HG03432 (cell line): ENCODE measurements around the gene MLXIP.
"Not testable (repeated sequence)": the region's sequence is repeated elsewhere in the genome, so short reads cannot be mapped to it uniquely, and the experiment has no call there.

Experiments used
- ATAC-seq: cut with Tn5 transposase; IDR thresholded peaks from one replicate; pipeline ENCODE4 v1.9.1; 2021; ENCODE audit warnings: mild to moderate bottlenecking, moderate library complexity; ENCODE audit not compliant: unreplicated experiment

Gene MLXIP

DNA sequence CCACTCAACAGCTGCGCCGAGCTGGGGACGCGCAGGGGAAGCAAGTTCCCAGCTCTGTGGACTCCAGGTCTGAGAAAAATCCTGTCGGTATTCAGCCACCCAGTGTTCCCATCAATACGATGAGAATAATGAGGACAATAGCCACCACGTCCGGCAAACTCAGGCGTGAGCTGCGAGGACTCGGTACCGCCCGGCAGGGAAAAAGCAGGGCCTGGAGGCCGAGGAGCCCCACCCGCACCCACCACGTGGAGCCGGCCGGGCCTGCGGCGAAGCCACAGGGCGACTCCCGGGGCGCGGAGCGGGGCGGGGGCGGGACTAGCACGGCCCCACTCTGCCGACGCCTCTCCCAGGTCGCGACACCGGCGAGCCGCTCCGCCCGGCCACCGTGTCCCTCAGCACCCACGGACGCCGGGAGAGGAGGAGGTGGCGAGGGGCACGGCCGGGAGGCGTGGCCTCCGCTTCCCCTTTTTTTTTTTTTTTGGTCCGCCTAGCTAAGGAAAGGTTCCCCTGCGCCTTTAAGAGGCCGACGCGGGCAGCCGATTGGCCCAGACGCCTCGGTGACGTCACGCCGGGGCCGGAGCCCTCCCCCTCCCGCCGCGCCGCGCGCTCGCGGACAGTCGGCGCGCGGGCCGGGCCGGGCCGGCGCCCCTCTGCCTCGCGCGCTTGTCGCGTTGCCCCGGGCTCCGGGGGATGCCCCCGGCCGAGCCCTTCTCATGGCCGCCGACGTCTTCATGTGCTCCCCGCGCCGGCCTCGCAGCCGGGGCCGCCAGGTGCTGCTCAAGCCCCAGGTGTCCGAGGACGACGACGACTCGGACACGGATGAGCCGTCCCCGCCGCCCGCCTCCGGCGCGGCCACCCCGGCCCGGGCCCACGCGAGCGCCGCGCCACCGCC lies at the start of gene MLXIP:
MLXIP (plus strand) TSS at position 616 of the 892 bp plus-strand sequence; CDS start at position 714, 98 bp downstream.
- ATAC-seq, result peak; percentile 78

DNA sequence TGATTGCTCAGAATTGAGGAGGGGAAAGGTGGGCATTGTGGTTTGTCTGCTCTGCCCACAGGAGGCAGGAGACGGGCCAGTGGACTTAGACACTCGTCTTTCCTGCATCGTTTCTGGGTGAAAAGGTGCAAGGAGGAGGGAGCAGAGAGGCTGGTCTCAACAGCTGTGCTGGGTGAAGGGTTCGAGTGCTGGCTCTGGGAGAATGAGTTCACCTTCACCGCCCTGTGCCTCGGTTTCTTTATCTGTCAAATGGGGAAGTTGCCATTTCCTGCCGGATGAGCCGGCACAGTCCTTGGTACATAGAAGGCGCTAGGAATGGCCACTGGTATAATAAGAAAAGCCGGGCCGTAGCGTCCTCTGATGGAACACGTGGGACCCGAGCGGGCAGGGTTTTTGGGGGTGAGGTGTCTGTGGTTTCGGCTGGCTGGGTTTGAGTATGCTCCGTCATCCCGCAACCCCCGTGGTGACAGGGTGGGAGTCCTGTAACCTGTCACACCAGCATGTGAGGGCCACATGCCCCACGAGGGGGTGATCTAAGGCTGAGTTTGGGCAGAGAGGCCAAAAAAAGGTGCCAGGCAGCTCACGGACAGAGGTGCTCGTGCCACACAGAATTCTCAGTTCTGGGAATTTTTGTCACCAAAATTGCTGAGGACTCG lies 49.5 kb upstream of the MLXIP start:
- peak; percentile 54 for ATAC-seq

- no peak for ATAC-seq
Measured at GRCh38 chr12:122029620-122030423, 48.7 kb upstream of the MLXIP start.

DNA sequence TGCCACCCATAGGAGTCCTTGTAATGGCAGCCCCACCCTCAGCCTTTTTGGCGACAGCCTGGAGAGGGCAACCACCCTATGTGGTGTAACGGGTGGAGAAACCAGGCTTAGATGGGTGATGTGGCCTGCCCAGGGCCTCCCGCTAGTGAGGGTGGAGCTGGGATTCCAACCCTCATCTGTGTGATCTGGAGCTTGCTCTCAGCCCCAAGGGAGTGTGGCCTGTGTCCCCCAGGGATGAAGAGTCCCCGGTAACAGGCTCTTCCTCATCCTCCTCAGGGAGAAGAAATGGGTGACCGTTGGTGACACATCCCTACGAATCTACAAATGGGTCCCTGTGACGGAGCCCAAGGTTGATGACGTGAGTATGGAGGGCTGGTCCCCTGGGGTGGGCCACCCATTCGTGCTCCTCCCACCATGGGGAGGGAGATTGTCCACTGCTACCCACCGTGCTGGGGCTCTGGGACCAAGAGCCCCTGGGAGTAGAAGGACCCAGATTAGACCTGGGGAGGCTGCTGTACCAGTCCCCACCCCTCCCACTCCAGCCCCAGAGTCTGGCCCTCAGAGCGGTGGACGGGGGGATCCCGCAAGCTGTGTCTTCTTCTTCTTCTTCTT lies 48.0 kb upstream of the MLXIP start:
- no peak for ATAC-seq

DNA sequence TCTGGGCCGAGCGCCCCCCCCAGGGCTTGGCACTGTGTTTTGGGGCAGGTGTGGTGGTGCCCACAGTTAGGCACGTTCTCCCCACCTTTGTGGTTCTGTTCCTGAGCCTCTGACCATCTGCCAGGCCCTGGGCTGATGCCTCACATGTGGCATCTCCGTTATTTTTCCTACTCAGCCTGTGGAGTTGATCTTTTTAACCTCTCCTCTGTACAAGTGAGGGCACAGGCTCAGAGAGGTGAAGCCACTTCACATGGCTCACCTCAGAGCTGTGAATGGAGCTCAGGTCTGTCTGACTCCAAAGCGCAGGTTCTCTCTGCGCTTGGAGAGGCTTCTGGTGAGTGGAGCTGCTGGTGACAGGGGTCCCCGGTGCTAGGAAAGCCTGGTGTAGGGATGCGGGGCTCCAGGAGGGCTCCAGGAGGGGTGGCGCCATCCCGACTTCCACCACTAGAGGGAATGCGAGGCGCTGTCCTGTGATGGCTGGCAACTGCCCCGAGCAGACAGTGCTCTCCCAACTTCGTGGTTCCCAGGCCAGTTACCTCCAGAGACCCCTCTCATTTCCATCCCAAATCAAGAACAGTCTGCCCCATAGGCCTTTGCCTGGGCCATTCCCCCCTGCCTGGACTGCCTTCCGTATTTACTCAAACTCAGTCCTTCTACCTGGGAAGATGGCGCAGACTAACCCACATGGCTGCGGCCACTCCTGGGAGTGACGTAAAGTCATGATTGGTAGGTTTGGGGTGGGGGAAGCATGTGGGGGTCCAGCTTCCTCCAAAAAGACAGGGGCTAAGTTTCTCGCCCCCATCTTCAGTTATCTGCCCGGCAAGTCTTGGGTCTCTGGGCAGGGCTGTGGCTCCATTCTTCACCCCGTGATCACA lies 47.0 kb upstream of the MLXIP start:
- no peak for ATAC-seq

- ATAC-seq, result no peak
Measured at GRCh38 chr12:122032580-122032979, 46.0 kb upstream of the MLXIP start.

DNA sequence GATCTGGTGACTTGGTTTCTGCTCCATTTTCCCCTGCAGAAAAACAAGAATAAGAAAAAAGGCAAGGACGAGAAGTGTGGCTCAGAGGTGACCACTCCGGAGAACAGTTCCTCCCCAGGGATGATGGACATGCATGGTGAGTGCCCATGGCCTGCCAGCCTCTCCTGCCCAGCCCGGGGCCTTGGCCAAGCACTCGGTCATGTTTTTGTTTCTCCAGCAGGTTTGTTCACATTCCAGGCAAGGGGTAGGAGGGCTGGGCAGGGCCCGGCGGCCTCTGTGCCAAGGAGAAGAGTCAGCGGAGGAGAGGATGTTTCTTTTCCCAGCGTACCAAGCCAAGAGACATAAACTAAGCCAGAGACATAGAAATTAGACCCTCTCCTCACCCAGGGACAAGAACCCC lies 43.3 kb upstream of the MLXIP start:
- ATAC-seq, result no peak

DNA sequence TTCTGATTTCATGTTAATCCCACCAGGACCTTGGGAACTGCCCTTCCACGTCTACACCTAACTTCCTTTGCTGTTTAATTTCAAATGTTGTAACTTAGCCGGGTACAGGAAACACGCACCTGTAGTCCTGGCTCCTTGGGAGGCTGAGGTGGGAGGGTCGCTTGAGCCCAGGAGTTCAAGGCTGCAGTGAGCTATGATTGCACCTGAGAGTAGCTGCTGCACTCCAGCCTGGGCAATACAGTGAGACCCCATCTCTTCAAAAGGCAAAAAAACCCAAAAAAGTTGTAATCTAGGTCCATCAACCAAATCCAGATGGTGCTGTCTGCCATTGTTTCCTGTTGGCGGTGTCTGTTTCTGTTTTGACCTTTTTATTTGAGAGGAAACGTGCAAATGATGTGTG lies 42.4 kb upstream of the MLXIP start:
- ATAC-seq, result no peak

DNA sequence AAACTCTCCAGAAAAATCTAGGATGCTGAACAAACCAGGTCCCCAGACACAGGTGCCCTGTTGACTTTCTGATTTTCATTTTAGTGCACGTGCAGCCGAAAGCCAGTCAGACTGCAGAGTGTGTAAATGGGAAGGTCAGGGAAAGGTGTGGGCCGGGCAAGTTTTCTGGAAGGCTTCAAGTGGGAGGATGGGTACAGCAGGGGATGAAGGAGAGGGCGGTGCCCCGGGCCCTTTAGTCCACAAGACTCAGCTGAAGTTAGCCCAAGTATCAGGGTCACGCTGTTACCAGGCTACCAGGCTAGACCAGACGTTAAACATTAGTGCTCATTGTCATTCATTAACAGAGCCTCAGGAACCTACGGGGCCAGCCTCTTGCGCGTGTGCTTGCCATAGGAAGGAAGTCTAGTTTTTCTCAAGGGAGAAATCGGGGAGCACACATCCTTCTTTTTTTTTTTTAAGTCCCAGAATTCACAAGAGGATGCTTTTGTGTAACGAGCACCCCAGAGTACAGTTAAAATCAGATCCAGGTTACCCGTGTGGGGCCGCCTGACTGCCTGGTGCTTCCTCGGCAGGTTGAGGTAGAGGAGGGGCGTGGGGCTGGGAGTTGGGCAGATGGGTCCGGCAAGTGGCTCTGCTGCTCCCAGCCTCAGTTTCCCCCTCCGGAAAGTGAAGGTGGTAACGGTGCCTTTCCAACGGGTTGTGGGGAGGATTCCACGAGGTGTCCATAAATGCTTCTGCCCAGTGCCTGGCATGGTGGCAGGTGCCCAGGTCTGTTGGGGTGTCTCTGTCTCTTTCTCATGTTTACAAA lies 37.8 kb upstream of the MLXIP start:
- no peak for ATAC-seq

GRCh38 chr12:122041458-122041857 lies 37.1 kb upstream of the MLXIP start:
- ATAC-seq, result not testable (repeated sequence)

GRCh38 chr12:122042910-122043309 lies 35.6 kb upstream of the MLXIP start:
- ATAC-seq, result no peak

DNA sequence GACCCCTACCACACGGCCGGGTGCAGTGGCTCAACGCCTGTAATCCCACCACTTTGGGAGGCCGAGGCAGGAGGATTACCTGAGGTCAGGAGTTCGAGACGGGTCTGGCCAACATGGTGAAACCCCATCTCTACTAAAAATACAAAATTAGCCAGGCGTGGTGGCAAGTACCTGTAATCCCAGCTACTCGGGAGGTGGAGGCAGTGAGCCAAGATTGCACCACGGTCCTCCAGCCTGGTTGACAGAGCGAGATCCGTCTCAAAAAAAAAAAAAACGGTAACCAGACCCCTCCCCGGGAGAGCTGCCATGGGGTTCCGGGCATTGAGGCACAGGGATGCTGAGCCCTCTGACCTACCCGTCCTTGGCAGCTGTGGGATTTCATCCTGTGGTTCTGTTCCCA lies 35.1 kb upstream of the MLXIP start:
- no peak for ATAC-seq

GRCh38 chr12:122045262-122045661 lies 33.3 kb upstream of the MLXIP start:
- no peak for ATAC-seq

DNA sequence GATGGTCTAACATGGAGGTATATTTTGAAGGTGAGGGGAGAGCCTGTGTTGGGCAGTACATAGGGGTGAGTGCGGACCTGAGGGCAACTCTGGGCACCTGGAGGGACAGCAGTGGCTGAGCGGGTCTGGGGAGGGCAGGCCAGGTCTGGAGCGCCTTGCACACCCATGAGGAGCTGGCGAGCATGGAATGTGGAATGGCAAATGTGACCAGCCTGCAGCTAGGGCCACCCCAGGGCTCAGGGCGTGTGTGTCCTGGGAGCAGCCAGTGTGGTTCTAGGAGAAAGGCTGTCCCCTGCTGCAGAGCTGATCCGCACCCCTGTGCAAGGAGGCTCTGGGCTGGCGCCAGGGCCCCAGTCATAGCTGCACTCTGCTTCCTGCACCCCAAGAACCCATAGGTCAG lies 32.4 kb upstream of the MLXIP start:
- ATAC-seq, result no peak

- ATAC-seq, result no peak
Measured at GRCh38 chr12:122048151-122048550, 30.4 kb upstream of the MLXIP start.

DNA sequence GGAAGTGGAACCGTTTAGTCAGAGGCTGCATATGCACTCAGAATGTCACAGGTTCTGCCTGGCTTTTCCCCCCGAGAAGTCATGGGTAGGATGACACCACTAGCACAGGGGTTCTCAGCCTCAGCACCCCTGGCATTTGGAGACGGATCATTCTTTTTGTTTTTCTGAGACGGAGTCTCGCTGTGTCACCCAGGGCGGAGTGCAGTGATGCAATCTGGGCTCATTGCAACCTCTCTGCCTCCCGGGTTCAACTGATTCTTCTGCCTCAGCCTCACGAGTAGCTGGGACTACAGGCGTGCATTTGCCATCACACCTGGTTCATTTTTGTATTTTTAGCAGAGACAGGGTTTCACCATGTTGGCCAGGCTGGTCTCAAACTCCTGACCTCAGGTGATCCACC lies 28.7 kb upstream of the MLXIP start:
- no peak for ATAC-seq

- no peak for ATAC-seq
Measured at GRCh38 chr12:122050706-122051105, 27.9 kb upstream of the MLXIP start.

GRCh38 chr12:122051231-122051876 lies 27.2 kb upstream of the MLXIP start:
- no peak for ATAC-seq

GRCh38 chr12:122052285-122052684 lies 26.3 kb upstream of the MLXIP start:
- no peak for ATAC-seq
